HG03175 (cell line): ENCODE data around the gene WDFY2.

Source experiments
- ATAC-seq: cut with Tn5 transposase; IDR thresholded peaks from one replicate; pipeline ENCODE4 v1.9.1; 2021; ENCODE audit warnings: mild to moderate bottlenecking, moderate library complexity; ENCODE audit not compliant: unreplicated experiment

Gene WDFY2

DNA sequence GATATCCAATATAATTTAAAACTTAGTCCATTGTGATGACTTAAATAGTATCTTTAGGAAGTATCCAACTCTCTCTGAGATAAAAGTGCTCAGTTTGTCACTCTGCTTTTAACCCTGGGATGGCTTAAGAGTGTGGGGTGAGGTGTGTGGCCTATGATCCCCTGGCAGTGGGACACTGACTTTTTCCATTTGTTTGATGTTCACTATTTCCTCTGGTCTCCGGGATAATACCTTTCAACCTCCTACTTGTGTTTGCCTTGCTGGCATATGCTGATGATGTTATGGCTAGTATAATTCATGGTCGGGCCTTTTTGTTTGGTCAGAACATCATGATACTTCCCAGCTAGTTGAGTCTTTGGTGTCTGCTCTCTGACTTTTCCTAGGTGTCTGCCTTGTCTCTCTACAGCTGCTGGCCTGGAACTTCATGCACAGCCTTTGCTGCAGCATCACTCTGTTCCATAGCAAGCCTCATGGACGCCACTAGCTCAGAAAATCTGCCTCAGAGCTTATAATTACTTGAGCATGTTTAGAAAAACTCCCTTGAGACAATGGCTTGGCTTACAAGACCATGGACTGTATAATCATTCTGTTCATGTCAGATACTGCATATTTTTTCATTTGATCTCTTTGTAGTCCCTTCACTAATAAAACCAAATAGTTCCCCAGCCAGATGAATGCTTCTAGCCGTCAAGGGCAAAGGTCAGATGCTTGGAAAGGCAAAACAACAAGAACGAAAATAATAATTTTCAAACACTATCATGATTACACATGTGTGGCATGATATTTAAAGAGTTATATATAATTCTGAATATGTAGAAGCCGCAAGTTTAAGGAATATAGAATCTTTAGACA lies 75.2 kb downstream of the WDFY2 start:
- no peak for ATAC-seq

- no peak for ATAC-seq
Measured at GRCh38 chr13:51660813-51661212, 76.6 kb downstream of the WDFY2 start.

GRCh38 chr13:51663973-51664957 lies 80.0 kb downstream of the WDFY2 start:
- no peak for ATAC-seq

DNA sequence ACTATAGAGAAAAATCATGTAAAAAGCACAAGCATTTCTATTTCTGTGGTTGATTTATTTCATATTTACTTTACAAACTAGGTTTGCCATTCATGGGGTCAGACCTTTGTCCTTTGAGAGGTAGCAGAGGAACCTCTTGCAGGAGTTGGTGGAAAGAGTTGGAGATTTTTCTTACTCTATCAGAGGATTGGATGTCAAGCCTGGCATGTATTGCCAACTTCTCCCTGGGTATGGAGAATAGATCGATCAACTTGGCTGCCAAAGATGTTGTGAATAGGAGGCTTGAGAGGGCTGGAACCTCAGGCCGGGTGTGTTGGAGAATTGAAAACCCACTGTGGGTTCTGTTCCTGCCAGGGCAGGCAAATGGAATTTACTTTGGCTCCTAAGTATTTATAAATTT lies 81.2 kb downstream of the WDFY2 start:
- ATAC-seq, result no peak

GRCh38 chr13:51666374-51666773 lies 82.1 kb downstream of the WDFY2 start:
- no peak for ATAC-seq

DNA sequence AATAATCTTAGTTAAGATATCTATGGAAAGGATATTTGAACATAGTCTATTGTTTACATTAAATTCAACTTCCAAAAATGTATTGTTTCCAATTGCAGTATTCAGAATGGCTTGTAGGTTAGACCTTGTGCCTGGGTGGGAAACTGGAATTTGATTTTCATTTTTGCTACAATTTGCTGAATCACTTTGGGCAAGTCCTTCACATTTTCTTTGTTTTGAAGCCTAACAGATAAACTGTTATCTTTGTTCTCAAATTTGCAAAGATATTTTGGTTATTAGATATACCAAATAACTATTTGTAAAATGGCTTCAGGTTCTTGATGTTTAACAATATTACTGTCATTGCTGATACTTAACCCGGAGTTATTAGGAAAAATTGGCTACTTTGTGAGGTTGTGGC lies 82.6 kb downstream of the WDFY2 start:
- no peak for ATAC-seq

GRCh38 chr13:51668580-51669195 lies 84.4 kb downstream of the WDFY2 start:
- no peak for ATAC-seq

- no peak for ATAC-seq
Measured at GRCh38 chr13:51673165-51673564, 88.9 kb downstream of the WDFY2 start.

DNA sequence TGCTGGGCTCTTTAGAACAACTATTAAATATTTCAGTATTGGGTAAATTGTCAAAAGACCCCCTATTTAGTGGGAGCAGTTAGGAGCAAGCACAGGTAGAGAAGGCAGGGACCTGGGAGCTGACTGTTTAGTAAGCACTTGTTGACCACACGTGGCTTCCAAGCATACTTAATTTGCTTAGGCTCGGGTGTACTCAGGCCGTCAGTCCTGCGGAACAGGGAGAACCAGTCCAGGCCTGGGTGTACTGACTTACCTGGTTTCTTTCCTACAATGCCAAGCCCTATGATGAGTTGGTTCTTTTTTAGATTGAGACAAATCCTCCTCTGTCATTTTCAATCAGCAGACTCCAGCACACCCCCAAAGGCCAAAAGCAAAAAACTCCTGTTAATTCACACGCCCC lies 90.0 kb downstream of the WDFY2 start:
- ATAC-seq, result no peak

GRCh38 chr13:51675385-51675784 lies 91.1 kb downstream of the WDFY2 start:
- ATAC-seq, result no peak

DNA sequence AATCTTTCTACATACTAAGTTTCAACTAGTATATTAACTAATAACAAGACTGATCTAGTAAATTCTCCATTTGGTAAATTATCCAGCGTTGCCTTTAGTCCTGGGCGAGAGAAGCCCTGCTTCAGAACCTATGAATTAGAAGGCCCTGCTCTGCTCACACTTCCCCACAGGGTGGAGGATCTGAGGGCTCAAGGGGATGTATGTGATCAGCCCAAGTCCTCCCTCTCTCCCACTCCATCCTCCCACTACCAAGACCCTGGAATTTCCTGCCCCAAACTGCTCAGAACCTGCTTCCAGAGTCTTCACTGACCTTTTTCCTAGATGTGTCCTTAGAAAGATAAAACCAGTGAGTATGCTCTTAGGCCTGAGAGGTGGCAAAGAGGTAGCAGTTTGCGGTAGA lies 91.6 kb downstream of the WDFY2 start:
- ATAC-seq, result no peak

GRCh38 chr13:51676739-51677138 lies 92.5 kb downstream of the WDFY2 start:
- ATAC-seq, result no peak

DNA sequence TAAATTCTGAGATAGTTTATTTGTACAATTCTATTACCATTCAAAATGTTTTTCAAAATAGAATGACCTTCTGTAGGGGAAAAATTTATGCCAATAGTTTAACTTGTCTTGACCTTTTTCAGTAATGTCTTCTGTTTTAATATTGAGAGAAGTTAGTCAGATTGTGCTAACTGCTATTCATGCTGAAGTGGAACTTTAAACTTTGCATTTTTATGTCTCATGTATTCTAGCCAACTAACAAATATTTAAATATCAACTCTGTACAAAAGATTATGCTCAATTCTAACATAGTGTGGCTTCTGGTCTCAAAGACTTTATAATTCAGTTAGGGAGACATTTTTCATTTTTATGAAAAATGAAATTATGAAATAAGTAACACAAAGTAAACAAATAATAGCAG lies 94.2 kb downstream of the WDFY2 start:
- no peak for ATAC-seq

GRCh38 chr13:51679616-51680015 lies 95.4 kb downstream of the WDFY2 start:
- ATAC-seq, result no peak

- ATAC-seq, result no peak
Measured at GRCh38 chr13:51681037-51681678, 96.9 kb downstream of the WDFY2 start.

DNA sequence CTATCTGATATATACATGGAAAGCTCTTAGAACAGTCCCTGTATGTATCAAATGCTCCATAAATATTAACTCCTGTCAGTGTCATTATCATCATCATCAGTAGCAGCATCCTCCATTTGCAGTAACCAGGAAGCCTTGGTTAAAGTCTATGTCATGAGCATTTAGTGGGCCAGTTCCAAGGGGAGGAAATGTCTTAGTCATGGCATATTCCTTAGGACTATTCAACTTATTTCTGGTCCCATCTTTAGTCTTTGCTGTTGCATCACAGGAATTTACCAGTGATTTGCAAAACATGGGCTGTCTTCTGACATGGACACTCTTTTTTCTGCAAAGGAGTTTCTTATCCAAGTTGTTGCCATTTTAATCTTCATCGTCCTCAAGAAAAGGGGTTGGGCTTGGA lies 98.4 kb downstream of the WDFY2 start:
- ATAC-seq, result no peak

DNA sequence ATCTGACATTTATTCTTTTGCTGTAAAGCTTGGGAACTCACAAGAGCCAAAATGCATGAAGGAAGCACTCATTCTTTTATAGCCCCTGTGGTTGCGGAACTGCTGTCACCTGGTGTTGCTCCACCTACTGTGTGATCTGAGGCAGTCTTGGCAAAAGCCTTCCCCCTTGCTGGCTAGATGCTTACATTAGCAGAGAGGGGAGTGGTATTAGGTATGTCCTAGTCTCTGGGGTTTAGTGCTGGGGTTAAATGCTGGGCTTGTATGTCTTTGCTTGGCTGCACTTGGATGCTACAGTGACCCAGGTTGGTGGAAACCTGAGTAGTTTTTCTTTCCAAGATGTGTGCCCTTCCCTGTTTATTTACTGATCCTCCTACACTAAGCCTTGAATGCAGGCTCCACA lies 99.3 kb downstream of the WDFY2 start:
- ATAC-seq, result no peak

DNA sequence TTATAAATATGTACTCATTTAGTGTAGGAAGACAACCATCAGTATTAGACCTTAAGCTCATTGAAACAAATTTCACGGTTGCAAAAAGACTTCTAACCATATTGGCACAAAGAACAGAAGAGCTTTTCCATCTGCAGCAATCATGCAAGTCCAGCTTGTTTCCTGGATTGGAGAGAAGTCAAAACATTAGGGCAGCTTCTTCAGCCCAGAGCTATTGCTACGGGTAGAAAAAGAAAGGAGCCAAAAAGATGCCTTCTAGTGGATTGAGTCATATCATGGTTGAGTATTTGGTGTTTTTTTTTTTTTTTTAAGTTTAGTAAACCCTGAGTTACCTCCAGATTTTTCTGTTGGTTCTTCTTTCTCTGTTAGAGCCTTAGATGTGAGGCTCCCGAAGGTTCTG lies 99.8 kb downstream of the WDFY2 start:
- no peak for ATAC-seq

DNA sequence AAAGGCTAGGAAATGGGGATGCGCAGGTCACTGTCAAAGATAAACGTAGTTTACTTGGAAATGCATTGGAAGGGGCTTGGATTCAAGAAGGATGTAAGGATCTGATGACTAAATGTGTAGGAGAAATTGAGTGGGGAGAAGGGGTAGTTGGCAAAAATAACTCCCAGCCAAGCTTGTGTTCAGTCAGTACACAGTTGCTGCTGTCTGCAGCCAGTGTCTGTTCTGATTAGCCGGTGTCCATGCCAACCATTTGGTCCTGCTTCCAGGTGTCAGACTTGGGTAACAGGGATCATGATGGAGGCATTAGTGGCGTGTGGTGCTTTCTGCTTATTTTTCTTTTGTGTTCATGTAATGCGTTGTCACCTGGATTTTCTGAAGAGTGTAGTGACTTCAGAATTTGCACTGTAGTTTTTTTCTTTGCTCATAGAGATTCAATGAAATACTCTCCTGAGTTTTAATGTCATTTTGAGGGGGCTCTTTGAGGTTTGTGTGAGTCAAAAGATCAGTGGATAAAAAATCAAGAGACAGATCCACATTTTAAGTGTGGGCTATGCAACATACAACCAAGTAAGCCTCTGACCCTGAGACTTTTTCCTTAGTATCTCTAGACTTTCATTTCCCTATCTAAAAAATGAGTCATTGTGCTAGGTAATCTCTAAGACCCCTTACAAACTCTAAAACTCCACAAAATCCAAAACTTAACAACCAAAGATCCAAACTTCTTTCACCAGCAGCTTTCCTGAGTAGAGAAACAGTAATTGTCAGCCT lies 103.9 kb downstream of the WDFY2 start:
- no peak for ATAC-seq
